ENCODE data around the gene TBC1D22A.

Gene TBC1D22A

GRCh38 chr22:46792061-46792796, 29.8 kb downstream of the TBC1D22A start:
- DNase-seq (ENCODE audit: extremely low spot score, insufficient read length, low read depth) (no peak), FAIRE-seq (no peak)

DNA sequence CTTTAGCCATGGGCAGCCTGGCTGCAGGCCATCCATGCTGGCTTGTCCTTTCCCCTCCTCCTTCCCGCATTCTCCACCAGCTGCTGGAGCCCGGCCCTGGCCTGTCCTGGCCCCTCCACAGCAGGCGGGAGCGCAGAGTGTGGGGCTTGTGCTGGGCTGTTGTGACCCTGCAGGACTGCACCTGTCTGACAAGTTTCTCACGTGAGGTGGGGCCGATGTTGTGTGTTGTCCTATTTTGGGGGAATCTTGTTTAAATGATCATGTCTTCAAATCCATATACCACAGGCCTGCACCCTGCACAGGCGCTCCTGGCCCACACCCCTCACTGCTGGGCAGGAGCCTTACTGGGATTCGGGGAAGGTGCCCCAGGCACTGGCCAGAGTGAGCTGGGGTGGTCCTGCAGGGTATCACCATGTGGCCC, 30.4 kb downstream of the TBC1D22A start:
- DNase-seq (ENCODE audit: extremely low spot score, insufficient read length, low read depth) (no peak), FAIRE-seq (no peak)

GRCh38 chr22:46793497-46793896, 31.0 kb downstream of the TBC1D22A start:
- DNase-seq (ENCODE audit: extremely low spot score, insufficient read length, low read depth) (no peak), FAIRE-seq (no peak)

DNA sequence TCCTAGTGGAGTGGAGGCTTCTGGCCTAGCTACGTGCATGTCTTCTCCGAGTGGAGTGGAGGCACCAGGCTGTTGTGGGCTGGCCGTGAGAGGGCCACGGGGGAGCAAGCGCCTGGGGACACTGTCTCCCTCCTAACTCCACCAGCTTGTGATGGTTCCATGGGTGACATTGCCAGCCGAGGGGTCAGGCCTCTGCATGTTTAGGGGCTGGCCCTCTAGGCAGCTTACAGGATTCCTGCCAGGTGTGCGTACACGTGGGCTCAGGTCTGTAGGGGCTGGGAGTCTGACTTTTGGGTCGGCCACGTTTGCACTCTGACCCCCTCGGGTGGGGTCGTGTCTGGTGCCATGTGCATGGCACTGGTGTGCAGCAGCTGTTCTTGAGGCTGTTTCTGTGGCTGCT, 31.6 kb downstream of the TBC1D22A start:
- no peak for DNase-seq (ENCODE audit: extremely low spot score, insufficient read length, low read depth)
- no peak for FAIRE-seq

GRCh38 chr22:46794491-46794890, 32.0 kb downstream of the TBC1D22A start:
- no peak for DNase-seq (ENCODE audit: extremely low spot score, insufficient read length, low read depth)
- no peak for FAIRE-seq

DNA sequence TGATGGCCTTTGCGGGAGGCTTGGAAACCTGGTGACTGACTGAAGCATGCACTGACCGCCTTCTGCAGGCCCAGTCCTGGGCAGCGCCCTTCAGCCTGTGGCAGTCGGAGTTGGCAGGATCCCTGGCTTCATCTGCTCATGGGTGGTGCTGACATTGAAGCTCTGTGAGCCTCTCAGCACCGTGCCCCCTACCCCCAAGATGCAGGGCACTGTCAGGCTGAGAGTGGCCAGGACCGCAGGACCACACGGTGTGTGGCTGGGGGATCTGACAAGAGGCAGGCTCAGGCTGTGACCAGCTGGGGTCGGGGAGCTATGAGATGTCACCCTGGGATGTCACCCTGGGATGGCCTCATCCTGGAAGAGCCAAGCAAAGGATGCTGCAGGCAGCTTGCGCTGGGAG, 32.7 kb downstream of the TBC1D22A start:
- DNase-seq (ENCODE audit: extremely low spot score, insufficient read length, low read depth) (no peak), FAIRE-seq (no peak)

- DNase-seq (ENCODE audit: extremely low spot score, insufficient read length, low read depth) (no peak), FAIRE-seq (no peak)
Observed at GRCh38 chr22:46795845-46796565, 33.6 kb downstream of the TBC1D22A start.

DNA sequence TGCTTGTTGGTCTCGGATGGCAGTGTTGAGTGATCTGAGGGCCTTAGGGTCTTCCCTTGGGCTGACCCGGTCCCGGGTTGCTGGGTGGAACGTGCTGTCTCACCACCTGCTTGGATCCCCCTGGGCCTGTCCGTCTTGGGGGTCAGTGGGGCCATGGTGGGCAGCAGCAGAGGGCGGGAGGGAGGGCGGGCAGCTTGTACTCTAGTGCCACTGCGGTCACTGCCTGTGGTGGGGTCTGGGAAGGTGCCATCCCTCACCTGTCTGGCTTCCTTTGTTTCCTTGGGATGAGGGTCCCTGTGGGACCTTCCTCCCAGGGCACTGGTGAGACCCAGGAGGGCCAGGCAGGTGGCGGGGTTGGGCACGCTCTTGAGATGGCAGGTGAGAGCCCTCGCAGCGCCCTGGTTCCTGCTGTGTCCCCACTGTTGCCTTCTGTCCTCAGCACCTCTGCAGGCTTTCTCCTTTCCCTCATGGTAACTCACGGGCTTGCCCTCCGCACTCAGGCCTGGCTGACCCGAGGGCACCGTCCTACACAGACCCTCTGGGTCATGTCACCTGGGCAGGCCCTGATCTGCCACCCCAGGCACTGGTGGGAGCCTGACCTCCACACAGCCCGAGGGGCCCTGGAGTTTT, 34.2 kb downstream of the TBC1D22A start:
- FAIRE-seq (no peak), DNase-seq (ENCODE audit: extremely low spot score, insufficient read length, low read depth) (no peak)

- DNase-seq (ENCODE audit: extremely low spot score, insufficient read length, low read depth) (no peak), FAIRE-seq (no peak)
Observed at GRCh38 chr22:46797355-46797754, 34.9 kb downstream of the TBC1D22A start.

- FAIRE-seq (no peak), DNase-seq (ENCODE audit: extremely low spot score, insufficient read length, low read depth) (no peak)
Observed at GRCh38 chr22:46798041-46798365, 35.6 kb downstream of the TBC1D22A start.

DNA sequence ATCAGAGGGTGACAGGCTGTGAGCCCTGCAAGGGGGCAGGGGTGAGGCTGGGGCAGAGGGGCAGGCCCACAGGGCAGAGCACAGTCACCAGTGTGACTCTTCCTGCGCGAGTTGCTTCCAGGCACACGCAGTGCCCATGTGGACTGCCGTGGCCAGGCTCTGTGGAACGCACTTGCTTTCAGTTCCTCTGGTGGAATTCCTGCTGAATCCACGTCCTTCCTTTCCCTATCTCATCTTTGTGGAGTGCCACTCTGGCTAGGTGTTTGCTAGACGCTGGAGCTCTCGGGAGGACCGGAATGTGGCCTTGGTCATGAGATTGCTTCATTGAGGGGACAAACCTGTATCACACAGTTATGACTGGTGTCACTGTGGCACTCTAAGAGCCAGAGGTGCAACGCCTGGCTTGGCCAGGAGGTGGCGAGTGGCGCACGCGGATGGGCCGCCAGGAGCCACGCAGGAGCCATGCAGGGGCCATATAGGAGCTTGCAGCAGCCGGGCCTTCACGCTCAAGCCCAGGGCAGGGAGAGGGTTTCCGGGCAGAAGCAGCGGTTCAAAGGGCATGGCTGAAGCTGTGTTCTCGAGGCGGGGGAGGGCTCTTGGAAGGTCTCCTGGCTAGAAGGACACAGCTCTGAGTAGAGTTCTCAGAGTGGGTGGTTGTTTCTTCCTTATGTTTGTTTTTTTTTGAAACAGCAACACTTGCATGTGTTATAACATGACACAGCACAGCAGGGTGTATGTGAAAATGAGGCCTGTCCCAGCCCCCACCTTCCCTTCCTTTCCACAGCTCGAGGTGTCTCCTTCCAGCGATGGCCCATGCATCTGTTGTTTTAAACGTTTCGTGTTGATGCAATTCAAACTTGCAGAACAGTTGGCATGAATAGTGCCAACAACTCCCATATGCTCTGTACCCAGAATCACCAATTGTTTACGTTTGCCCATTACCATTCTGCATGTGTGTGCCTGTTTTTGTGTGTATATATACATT, 36.2 kb downstream of the TBC1D22A start:
- peak; percentile 84 for FAIRE-seq

GRCh38 chr22:46799626-46800025, 37.2 kb downstream of the TBC1D22A start:
- DNase-seq (ENCODE audit: extremely low spot score, insufficient read length, low read depth): no peak
- FAIRE-seq: no peak

More for the DNA sequence above, 36.2 kb downstream of the TBC1D22A start:
- DNase-seq (ENCODE audit: extremely low spot score, insufficient read length, low read depth): peak; percentile 60

DNA sequence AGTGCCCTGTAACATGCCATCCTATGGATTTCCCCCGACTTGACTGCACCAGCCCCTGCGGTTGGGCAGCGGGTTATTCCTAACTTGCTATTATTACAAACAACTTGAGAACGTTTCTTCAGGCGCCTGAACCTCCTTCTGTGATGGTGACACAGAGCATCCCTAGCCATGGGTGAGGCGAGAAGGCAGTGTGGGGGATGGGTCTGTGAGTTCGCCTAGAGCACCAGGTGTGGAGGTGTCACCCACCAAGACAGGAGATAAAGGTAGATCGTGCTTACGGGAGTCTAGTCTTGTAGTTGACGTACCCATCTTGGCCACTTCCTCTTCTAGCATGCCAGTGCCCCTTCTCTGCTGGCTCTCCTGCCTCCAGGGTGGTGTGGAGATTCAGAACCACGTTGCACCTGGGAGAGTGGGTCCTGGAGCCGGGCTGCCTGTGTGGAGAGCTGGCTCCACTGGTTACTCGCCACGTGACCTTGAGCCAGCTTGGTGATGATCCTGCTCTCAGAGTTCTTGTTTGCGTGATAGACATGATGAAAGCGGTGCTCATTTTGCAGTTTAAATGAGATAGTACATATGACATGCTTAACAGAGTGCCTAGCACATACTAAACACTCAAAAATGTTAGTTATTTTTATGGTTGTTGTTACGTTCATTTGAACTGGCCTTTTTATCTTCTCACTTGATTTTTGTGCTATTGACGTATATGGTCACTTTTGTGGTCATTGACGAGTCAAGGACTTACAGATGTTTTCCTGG, 37.8 kb downstream of the TBC1D22A start:
- FAIRE-seq: no peak

DNA sequence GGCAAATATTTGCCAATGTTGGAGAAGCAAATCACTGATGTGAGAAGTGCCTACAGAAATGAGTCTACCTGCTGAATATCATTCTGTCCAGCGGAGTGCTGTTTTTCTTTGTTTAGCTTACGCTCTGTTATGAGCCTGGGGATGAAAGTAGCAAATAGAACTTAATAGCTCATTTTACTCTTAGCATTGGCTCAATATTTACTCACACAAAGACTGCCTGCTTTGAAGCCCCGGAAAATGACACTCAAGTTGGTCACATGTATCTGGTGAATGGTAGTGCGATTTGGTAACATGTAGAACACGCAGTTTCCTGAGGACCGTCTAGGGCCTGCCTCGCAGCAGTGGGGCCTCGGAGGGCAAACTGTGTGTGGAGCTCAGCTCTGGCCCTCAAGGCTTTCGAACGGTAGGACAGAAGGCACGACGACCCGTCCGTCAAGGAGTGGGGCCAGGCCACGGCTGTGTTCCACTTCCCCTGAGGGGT, 38.9 kb downstream of the TBC1D22A start:
- DNase-seq (ENCODE audit: extremely low spot score, insufficient read length, low read depth): no peak
- FAIRE-seq: no peak

More for the DNA sequence above, 37.8 kb downstream of the TBC1D22A start:
- DNase-seq (ENCODE audit: extremely low spot score, insufficient read length, low read depth): no peak

DNA sequence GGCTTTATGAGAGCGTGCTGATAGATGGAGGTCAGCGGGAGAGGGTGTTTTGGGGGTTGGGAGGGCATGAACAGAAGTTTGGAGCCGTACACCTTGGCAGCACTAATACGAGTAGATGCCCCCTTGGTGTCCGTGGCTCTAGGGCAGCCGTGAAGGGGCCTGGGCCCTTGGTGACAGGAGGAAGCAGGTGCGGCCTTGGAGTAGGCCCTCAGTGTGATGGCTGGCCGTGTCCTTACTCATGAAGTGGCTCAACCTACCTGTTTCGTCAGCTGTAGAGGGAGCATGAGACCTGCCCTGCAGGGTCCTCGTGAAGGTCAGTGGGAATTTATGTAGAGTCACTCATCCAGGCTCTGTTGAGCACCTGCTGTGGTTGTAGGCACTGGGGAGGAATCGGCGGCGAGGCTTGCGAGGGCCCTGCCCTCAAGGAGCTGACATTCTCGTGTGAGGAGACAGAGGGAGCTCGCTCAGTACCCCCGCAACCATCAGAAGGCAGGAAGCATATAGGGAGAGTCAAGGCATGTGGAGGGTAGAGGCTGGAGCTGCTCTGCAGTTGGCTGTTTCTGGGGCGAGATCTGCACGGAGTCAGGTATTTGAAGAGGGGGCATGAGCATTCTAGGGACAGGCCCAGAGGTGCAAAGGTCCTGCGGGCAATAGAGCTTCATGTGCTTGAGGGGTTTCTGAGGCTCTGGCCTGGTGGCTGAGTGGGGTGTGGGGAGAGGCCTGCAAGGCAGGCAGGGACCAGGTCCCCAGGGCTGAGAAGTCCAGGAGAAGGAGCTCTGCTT, 39.6 kb downstream of the TBC1D22A start:
- FAIRE-seq (no peak), DNase-seq (ENCODE audit: extremely low spot score, insufficient read length, low read depth) (no peak)

DNA sequence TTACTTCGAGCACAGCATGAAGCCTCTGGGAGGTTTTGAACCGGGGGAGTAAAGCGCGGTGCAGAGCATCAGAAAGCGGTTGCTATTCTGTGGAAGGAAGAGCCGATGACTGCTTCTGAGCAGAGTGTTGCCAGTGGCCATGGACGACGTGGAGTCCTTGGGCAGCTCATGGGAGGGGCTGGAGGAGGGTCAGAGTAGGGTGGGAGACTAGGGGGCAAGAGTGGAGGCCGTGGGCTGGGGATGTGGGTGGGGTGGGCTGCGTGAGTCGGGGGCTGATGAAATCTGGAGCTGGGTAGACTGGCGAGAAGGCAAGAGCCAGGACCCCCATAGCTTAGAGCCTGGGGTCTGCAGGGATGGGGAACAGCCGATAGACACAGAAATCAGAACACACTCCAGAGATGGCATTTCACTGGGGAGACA, 40.2 kb downstream of the TBC1D22A start:
- FAIRE-seq: no peak
- DNase-seq (ENCODE audit: extremely low spot score, insufficient read length, low read depth): no peak

DNA sequence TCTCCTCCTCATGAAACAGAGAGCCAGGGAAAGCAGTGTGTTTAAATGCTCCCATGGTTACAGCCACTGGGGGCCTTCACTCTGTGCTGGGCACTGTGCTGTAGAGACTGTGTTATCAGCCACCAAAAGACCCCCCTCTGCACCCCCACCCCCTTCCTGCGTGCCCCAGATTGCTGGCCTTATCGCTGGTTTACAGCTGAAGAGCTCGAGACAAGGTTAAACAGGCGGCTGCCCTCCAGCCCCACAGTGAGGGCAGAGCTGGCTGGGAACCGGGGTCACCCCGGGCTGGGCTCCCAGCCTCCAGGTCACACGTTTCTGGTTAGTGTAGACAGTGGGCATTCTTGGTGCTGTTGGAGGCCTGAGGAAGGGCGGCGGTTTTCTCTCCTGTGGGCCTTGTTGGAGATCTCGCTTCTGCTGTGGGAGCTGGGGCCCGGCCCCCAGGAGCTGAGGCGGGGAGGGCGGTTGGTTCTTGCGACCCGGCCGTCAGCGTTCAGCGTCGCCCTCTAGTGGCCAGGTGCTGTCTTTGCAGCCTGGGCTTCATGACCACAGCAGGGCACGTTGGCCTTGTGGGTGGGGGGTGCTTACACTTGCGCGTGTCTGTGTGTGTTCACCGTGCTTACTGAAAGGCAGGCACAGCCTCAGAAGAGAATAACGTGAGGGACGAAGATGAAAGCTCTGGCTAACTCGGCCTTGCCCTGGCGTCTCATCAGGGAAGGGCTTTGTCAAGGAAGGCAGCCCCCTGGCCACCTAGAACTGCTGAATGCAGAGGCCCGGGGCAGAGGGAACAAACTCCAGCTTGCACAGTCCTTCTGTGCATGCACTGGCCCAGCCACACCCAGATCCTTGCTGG, 40.8 kb downstream of the TBC1D22A start:
- peak; percentile 55 for DNase-seq (ENCODE audit: extremely low spot score, insufficient read length, low read depth)

GRCh38 chr22:46803936-46804335, 41.5 kb downstream of the TBC1D22A start:
- no peak for DNase-seq (ENCODE audit: extremely low spot score, insufficient read length, low read depth)
- no peak for FAIRE-seq

More for the DNA sequence above, 40.8 kb downstream of the TBC1D22A start:
- FAIRE-seq: peak; percentile 89
